ENCODE measurements around the gene SCTR.

DNA sequence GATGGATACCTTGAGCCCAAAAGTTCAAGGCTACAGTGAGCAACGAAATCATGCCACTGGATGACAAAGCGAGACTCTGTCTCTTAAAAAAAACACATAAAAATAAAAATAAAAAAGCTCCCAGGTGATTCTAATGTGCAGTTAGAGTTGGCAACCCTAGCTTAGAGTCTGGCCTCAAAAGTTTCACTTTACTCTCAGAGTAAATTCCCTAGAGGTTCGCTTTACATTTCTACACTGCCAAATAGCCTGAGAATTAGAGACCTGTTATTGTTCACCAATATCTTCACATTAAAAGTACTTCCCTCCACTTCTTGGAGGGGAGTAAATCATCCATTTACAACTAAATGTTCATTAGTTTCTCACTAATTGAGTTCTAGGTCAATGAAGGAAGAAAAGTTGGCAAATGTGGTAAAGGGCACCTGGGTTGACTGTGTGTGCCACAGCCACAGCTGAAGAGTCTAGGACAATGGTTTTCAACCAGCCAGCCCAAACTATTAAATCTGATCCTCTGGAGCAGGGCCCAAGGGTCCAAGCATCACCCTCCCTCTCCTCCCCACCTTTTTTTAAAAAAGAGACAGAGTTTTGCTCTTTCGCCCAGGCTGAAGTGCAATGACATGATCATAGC lies 107.9 kb downstream of the SCTR start:
- TF ChIP-seq, protein P1, sequence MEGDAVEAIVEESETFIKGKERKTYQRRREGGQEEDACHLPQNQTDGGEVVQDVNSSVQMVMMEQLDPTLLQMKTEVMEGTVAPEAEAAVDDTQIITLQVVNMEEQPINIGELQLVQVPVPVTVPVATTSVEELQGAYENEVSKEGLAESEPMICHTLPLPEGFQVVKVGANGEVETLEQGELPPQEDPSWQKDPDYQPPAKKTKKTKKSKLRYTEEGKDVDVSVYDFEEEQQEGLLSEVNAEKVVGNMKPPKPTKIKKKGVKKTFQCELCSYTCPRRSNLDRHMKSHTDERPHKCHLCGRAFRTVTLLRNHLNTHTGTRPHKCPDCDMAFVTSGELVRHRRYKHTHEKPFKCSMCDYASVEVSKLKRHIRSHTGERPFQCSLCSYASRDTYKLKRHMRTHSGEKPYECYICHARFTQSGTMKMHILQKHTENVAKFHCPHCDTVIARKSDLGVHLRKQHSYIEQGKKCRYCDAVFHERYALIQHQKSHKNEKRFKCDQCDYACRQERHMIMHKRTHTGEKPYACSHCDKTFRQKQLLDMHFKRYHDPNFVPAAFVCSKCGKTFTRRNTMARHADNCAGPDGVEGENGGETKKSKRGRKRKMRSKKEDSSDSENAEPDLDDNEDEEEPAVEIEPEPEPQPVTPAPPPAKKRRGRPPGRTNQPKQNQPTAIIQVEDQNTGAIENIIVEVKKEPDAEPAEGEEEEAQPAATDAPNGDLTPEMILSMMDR (conservative IDR thresholded peaks at IDR 0.05 in 1 of 2, IDR thresholded peaks at IDR 0.05 in 1 of 2; ENCODE audit: extremely low read depth in 1 of 2, insufficient read depth in 1 of 2, low read depth in 1 of 2, low read length in 2 of 2), result no peak
- TF ChIP-seq EZH2 (IDR thresholded peaks at IDR 0.05; ENCODE audit: borderline replicate concordance, low read length), result no peak

All from mammary epithelial cell (primary cell).